HAP-1 (cell line): ENCODE data around the gene KIF6.

Experiments
- DNase-seq, 2 experiments: peaks; one replicate each; pipeline ENCODE4 v3.0.0-alpha.2; 2016 to 2020; ENCODE audit warnings: low spot score in 2 of 2
- H3K27me3 ChIP-seq: fragments of 250-450 bp; sonication (Bioruptor Pico); 2 replicates; pipeline ENCODE4 v1.5.1; 2020; ENCODE audit warnings: low read depth, mild to moderate bottlenecking, moderate library complexity
- H3K36me3 ChIP-seq: fragments of 250-450 bp; sonication (Bioruptor Pico); replicated peaks from 2 replicates; pipeline ENCODE4 v1.5.1; 2020; ENCODE audit warnings: mild to moderate bottlenecking
- H3K4me1 ChIP-seq: fragments of 250-450 bp; sonication (Bioruptor Pico); 2 replicates; pipeline ENCODE4 v1.5.1; 2020; ENCODE audit warnings: mild to moderate bottlenecking
- H3K4me3 ChIP-seq: fragments of 250-450 bp; sonication (Bioruptor Pico); 2 replicates; pipeline ENCODE4 v1.5.1; 2020; ENCODE audit warnings: mild to moderate bottlenecking, moderate library complexity
- H3K9me3 ChIP-seq: fragments of 250-450 bp; sonication (Bioruptor Pico); 2 replicates; pipeline ENCODE4 v1.5.1; 2020; ENCODE audit warnings: mild to moderate bottlenecking, moderate library complexity
- in situ Hi-C: fragments of 300-500 bp; cut with MboI; formaldehyde crosslinking; loops from 3 replicates; pipeline ENCODE4 v1.14.3; 2020; ENCODE audit warnings: low sequenced_read_pairs, inconsistent platforms, mixed read lengths

KIF6 gene

GRCh38 chr6:39366931-39367618 is 358.1 kb downstream of the KIF6 start:
- in situ Hi-C loops, result no loop called here
- no peak for DNase-seq
- Histone ChIP-seq H3K9me3 (no peaks in the 10 kb centered on the region), H3K36me3 (no peaks in the 10 kb centered on the region), H3K4me1 (no peaks in the 10 kb centered on the region), H3K27me3 (no peaks in the 10 kb centered on the region), H3K4me3 (no peak overlapping the region)

- no peaks in the 10 kb centered on the region for H3K36me3 ChIP-seq
- no peaks in the 10 kb centered on the region for H3K27me3 ChIP-seq
- H3K9me3 ChIP-seq, result no peaks in the 10 kb centered on the region
- no peaks in the 10 kb centered on the region for H3K4me1 ChIP-seq
- in situ Hi-C loops, result no loop called here
- no peak overlapping the region for H3K4me3 ChIP-seq
- DNase-seq, result no peak
These were observed 359.7 kb downstream of the KIF6 start for GRCh38 chr6:39365281-39366074.

GRCh38 chr6:39363280-39363679 is 361.9 kb downstream of the KIF6 start:
- Histone ChIP-seq H3K9me3 (no peaks in the 10 kb centered on the region), H3K4me3 (no peak overlapping the region), H3K36me3 (no peaks in the 10 kb centered on the region), H3K27me3 (no peaks in the 10 kb centered on the region), H3K4me1 (no peaks in the 10 kb centered on the region)
- no peak for DNase-seq
- in situ Hi-C loops, result no loop called here

DNA sequence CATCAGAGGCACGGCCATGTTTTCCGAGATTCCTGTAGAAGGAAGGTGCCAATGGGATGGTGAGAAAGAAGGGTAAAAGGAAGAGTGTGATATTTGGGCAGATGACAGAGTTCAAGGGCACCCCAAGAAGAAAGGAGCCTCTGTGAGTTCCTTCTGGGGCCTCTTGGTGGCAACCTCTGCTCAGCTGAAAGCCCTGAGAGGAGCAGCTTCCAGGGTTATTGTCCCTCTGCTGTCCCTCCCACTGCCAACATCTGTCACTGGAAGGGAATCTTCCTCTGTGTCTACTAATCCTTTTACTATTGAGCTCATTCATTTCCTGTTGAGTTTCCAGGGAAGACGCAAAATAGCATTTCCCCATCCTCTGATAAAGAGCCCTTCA is 362.7 kb downstream of the KIF6 start:
- DNase-seq, result peak in 1 of 2 experiments; percentile 20
- H3K36me3 ChIP-seq, result no peaks in the 10 kb centered on the region
- no peaks in the 10 kb centered on the region for H3K27me3 ChIP-seq
- H3K9me3 ChIP-seq, result no peaks in the 10 kb centered on the region
- H3K4me1 ChIP-seq, result no peaks in the 10 kb centered on the region
- H3K4me3 ChIP-seq, result no peak overlapping the region
- in situ Hi-C loops, result no loop called here

- DNase-seq, result peak; percentile 66 to 74
- H3K27me3 ChIP-seq, result no peaks in the 10 kb centered on the region
- H3K36me3 ChIP-seq, result no peaks in the 10 kb centered on the region
- in situ Hi-C loops, result no loop called here
- no peaks in the 10 kb centered on the region for H3K4me1 ChIP-seq
- no peaks in the 10 kb centered on the region for H3K9me3 ChIP-seq
- no peak overlapping the region for H3K4me3 ChIP-seq
These were observed 363.3 kb downstream of the KIF6 start for GRCh38 chr6:39361657-39362486.

GRCh38 chr6:39360378-39360777 is 364.8 kb downstream of the KIF6 start:
- H3K4me3 ChIP-seq, result no peak overlapping the region
- no peaks in the 10 kb centered on the region for H3K27me3 ChIP-seq
- no peak for DNase-seq
- H3K9me3 ChIP-seq, result no peaks in the 10 kb centered on the region
- no peaks in the 10 kb centered on the region for H3K36me3 ChIP-seq
- H3K4me1 ChIP-seq, result no peaks in the 10 kb centered on the region
- in situ Hi-C loops, result no loop called here

DNA sequence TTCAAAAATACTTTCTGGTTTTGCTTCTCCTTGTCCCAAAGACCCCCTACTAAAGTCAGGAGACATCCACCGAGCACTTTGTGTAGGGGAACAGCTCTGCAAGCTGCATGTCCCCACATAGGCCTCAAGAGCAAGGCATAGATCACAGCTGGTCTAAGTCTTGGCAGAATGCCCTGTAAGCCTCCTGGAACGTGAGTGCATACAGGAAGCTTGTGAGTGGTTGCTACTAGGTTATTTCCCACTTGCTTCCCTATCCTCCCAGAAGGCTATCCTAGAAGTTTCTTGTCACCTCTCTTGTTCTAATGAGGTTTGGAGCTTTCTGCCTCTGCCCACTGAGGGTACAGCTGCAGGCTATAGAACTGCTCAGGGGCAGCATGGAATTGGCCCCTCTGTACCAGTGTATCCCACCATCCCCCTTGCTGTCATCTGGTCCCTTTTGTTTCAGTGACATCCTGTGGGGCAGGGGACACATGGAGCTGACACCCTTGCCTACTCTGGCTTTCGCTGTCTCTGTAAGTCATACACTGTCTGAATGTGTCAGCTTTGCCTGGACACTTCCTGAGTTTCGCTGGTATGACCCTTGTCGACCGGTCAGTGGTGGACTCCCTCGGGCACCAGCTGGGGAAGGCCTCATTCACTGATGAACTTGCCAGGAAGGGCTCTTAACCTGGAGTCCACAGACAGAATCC is 367.1 kb downstream of the KIF6 start:
- no peak for DNase-seq
- in situ Hi-C loops, result loop anchor here (10.0 kb wide), 1 partner anchor 537 kb away; no protein-coding TSS in a partner anchor

GRCh38 chr6:39353698-39354315 is 371.4 kb downstream of the KIF6 start:
- no peaks in the 10 kb centered on the region for H3K36me3 ChIP-seq
- H3K4me1 ChIP-seq, result no peaks in the 10 kb centered on the region
- in situ Hi-C loops, result loop anchor here (10.0 kb wide), 1 partner anchor 541 kb away; no protein-coding TSS in a partner anchor
- H3K9me3 ChIP-seq, result no peaks in the 10 kb centered on the region
- no peak for DNase-seq
- no peak overlapping the region for H3K4me3 ChIP-seq
- H3K27me3 ChIP-seq, result no peaks in the 10 kb centered on the region

More for the DNA sequence above, 367.1 kb downstream of the KIF6 start:
- no peaks in the 10 kb centered on the region for H3K9me3 ChIP-seq
- H3K4me1 ChIP-seq, result no peaks in the 10 kb centered on the region
- no peak overlapping the region for H3K4me3 ChIP-seq
- no peaks in the 10 kb centered on the region for H3K27me3 ChIP-seq
- no peaks in the 10 kb centered on the region for H3K36me3 ChIP-seq

GRCh38 chr6:39350723-39351505 is 374.3 kb downstream of the KIF6 start:
- no peak overlapping the region for H3K4me3 ChIP-seq
- no peaks in the 10 kb centered on the region for H3K27me3 ChIP-seq
- no peak for DNase-seq
- no peaks in the 10 kb centered on the region for H3K4me1 ChIP-seq
- no peaks in the 10 kb centered on the region for H3K9me3 ChIP-seq
- in situ Hi-C loops, result loop anchor here (10.0 kb wide), 1 partner anchor 544 kb away; no protein-coding TSS in a partner anchor
- no peaks in the 10 kb centered on the region for H3K36me3 ChIP-seq

- Histone ChIP-seq H3K27me3 (no peaks in the 10 kb centered on the region), H3K4me1 (no peaks in the 10 kb centered on the region)
- in situ Hi-C loops, result loop anchor here (10.0 to 25.0 kb wide), 2 partner anchors 966 to 1689 kb away; partner anchors contain the start of genes TSPO2 and UNC5CL
These were observed 376.5 kb downstream of the KIF6 start for GRCh38 chr6:39348740-39349139.

DNA sequence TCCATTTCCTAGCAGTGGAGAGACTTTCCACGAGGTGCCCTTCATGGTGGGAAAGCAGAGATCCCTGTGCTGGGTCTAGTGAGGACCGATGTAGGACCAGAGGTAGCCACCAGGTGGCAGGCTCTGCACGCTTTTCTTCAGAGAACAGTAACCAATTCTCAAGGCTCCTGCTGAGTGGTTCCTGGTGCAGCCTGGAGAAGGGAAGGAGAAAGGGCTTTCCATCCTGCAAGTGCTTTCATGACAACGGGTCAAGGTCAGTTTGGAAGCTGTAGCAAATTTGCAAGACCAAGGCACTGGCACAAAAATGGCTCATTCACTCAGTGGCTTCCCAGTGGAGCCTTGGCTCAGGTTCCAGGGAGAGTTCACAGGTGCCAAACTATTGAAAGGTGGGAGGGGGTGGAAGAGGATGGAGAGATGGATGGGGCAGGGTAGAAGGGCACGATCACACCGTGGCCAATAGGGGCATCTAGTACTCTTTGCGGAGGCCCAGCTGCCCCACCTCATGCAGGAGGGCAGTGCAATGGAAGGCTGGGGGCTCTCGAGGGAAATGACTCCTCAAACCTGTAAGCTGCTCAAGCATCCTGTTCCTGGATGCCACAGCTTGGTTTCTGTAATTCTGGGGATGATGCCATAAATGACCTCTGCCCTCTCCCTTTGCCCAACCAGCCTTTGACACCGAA is 377.2 kb downstream of the KIF6 start:
- no peak overlapping the region for H3K4me3 ChIP-seq
- no peaks in the 10 kb centered on the region for H3K9me3 ChIP-seq
- in situ Hi-C loops, result loop anchor here (10.0 to 25.0 kb wide), 2 partner anchors 967 to 1689 kb away; partner anchors contain the start of genes TSPO2 and UNC5CL
- H3K36me3 ChIP-seq, result no peaks in the 10 kb centered on the region
- DNase-seq, result peak; percentile 56 to 76
- H3K27me3 ChIP-seq, result no peaks in the 10 kb centered on the region
- H3K4me1 ChIP-seq, result no peaks in the 10 kb centered on the region

More at GRCh38 chr6:39348740-39349139, 376.5 kb downstream of the KIF6 start:
- no peak for DNase-seq
- Histone ChIP-seq H3K4me3 (no peak overlapping the region), H3K36me3 (no peaks in the 10 kb centered on the region), H3K9me3 (no peaks in the 10 kb centered on the region)

DNA sequence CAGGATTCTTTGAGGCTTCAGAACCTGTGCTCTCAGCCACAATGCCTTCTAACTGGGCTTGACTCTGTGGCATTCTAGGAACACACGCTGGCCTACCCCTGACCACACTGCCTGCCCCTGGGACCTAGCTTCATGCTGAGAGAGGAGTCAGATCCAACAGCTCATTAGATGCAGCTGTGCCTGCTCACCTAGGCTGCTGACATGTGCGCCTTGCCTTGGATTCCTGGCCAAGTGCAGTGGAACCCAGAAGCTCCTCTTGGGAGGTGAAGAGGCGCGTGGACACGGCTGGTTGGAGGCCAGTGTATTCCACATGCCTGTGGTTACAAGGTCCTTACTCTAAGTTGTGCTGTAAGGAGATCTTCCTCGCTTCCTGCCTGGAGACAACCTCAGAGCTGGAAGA is 378.0 kb downstream of the KIF6 start:
- no peak for DNase-seq
- no peaks in the 10 kb centered on the region for H3K4me1 ChIP-seq
- no peaks in the 10 kb centered on the region for H3K9me3 ChIP-seq
- H3K36me3 ChIP-seq, result no peaks in the 10 kb centered on the region
- H3K4me3 ChIP-seq, result no peak overlapping the region
- in situ Hi-C loops, result loop anchor here (10.0 to 25.0 kb wide), 2 partner anchors 968 to 1690 kb away; partner anchors contain the start of genes TSPO2 and UNC5CL
- no peaks in the 10 kb centered on the region for H3K27me3 ChIP-seq
